K562 (cell line): ENCODE measurements around the gene TDG. TPM values are rescaled to one million over a fixed set of nuclear protein-coding genes. Genes with fewer than 3 reads are reported as not detected.

ENCODE experiments used
- BCL6 ChIP-seq: fragments of 250-450 bp; sonication (Bioruptor Pico); IDR thresholded peaks from 2 replicates; pipeline ENCODE4 v1.4.0; 2020
- CBFA2T2 ChIP-seq: fragments of 450-650 bp; conservative IDR thresholded peaks from 2 replicates; pipeline ENCODE4 v1.6.1; 2017; ENCODE audit warnings: mild to moderate bottlenecking
- CBX5 ChIP-seq: IDR thresholded peaks from 2 replicates; pipeline ENCODE4 v1.6.1; 2014; ENCODE audit warnings: low read depth, borderline replicate concordance
- CUX1 ChIP-seq: fragments of 200-800 bp; sonication (Bioruptor generic); IDR thresholded peaks from 2 replicates; pipeline ENCODE4 v1.6.1; 2016; ENCODE audit warnings: missing genetic modification characterization, missing compliant biosample characterization
- DDX20 ChIP-seq: fragments of 450-650 bp; IDR thresholded peaks from 2 replicates; pipeline ENCODE4 v1.6.1; 2016; ENCODE audit warnings: missing genetic modification characterization, low read depth, mild to moderate bottlenecking, missing compliant biosample characterization, moderate library complexity
- FOXK1 ChIP-seq: sonication (generic); formaldehyde crosslinking; IDR thresholded peaks from 2 replicates; pipeline ENCODE4 v1.8.0; 2022; ENCODE audit warnings: missing genetic modification reagents, mild to moderate bottlenecking, borderline replicate concordance
- JUND ChIP-seq, 2 experiments: IDR thresholded peaks; 2 replicates in 1 of 2; 3 replicates in 1 of 2; pipeline ENCODE4 v1.6.1; 2011; ENCODE audit warnings: borderline replicate concordance in 2 of 2, low read depth in 2 of 2, low read length in 2 of 2, improper control_type of control experiment in 1 of 2, missing biosample characterization in 1 of 2, missing genetic modification characterization in 1 of 2, missing genetic modification reagents in 1 of 2
- MEF2D ChIP-seq: conservative IDR thresholded peaks from 2 replicates; pipeline ENCODE4 v1.6.1; 2016; ENCODE audit warnings: low read depth, missing genetic modification characterization, missing compliant biosample characterization
- NR1H2 ChIP-seq: sonication (generic); formaldehyde crosslinking; IDR thresholded peaks from 2 replicates; pipeline ENCODE4 v1.4.0; 2020; ENCODE audit warnings: mild to moderate bottlenecking, missing genetic modification reagents
- SPI1 ChIP-seq: IDR thresholded peaks from 2 replicates; pipeline ENCODE4 v1.6.1; 2011; ENCODE audit warnings: low read depth, low read length, control low read depth, borderline replicate concordance
- TCF15 ChIP-seq: fragments of 250-450 bp; sonication (Bioruptor Pico); IDR thresholded peaks from 2 replicates; pipeline ENCODE4 v1.8.0; 2022; ENCODE audit warnings: moderate library complexity, mild to moderate bottlenecking, inconsistent platforms
- ZNF217 ChIP-seq: sonication (generic); formaldehyde crosslinking; IDR thresholded peaks from 2 replicates; pipeline ENCODE4 v1.8.0; 2022; ENCODE audit warnings: mild to moderate bottlenecking, missing genetic modification reagents
- ZNF395 ChIP-seq: fragments of 200-800 bp; sonication (Bioruptor generic); IDR thresholded peaks from 2 replicates; pipeline ENCODE4 v1.6.1; 2017; ENCODE audit warnings: missing genetic modification characterization, missing compliant biosample characterization
- ZNF444 ChIP-seq: fragments of 250-450 bp; sonication (Bioruptor Pico); IDR thresholded peaks from 2 replicates; pipeline ENCODE4 v1.4.0; 2020; ENCODE audit warnings: mild to moderate bottlenecking, moderate library complexity
- ZNF785 ChIP-seq: fragments of 250-450 bp; sonication (Bioruptor Pico); IDR thresholded peaks from 2 replicates; pipeline ENCODE4 v1.4.0; 2020; ENCODE audit warnings: mild to moderate bottlenecking
- polyA plus RNA-seq, 8 experiments: library from polyadenylated mRNA; depleted of rRNA in 4 of 8; stranded (reverse) in 5 of 8; unstranded in 3 of 8; fragments of >200 nt; fragmentation: Nextera tagmentation in 2 of 8; fragmentation: Illumina TruSeq in 1 of 8; extraction: Ambion mirVana in 2 of 8; extraction: Trizol in 1 of 8; gene quantifications; 2 replicates each; pipeline versions ENCODE4 v1.2.1 to v1.2.3, GENCODE V29; 2011 to 2014; ENCODE audit warnings: inconsistent platforms in 1 of 8, missing spikeins in 1 of 8
- total RNA-seq, 7 experiments: library from RNA; depleted of rRNA in 6 of 7; stranded (reverse); fragments of >200 nt in 6 of 7; fragmentation: Illumina TruSeq in 2 of 7; extraction: Trizol in 2 of 7; gene quantifications; 2 replicates each; pipeline versions ENCODE4 v1.2.1 to v1.2.3, GENCODE V29; 2011 to 2021; ENCODE audit warnings: low replicate concordance in 1 of 7
- TF ChIP-seq, protein P1 (sequence below): fragments of 250-450 bp; sonication (Bioruptor Pico); IDR thresholded peaks from 2 replicates; pipeline ENCODE4 v1.4.0; 2020
- TF ChIP-seq, protein P2 (sequence below): sonication (generic); formaldehyde crosslinking; IDR thresholded peaks from 2 replicates; pipeline ENCODE4 v1.8.0; 2022; ENCODE audit warnings: mild to moderate bottlenecking, low read depth, missing genetic modification reagents

TDG gene
- total and polyA plus RNA-seq, 9 of the 15 experiments (the other 6 are each of a cell fraction or from before 2014, with no cell fraction given), result 37.6 to 77.2 (median 64.0) TPM

- TF ChIP-seq CUX1 (CRISPR knock-in tag), result no peak
- peak; percentile 91 for TF ChIP-seq CBFA2T2
- peak; percentile 69; the same call in 1 of the 2 replicates for TF ChIP-seq SPI1
- TF ChIP-seq ZNF785, result no peak
- no peak for TF ChIP-seq BCL6 (CRISPR knock-in tag)
- no peak; the same call in 1 of the 2 replicates for TF ChIP-seq ZNF395
- TF ChIP-seq NR1H2 (CRISPR knock-in tag), result no peak
- TF ChIP-seq CBX5, result no peak
- TF ChIP-seq MEF2D, result peak; percentile 21; the same call in 1 of the 2 replicates
- no peak for TF ChIP-seq ZNF444 (CRISPR knock-in tag)
- no peak for TF ChIP-seq ZNF217 (CRISPR knock-in tag)
- TF ChIP-seq, protein P1, sequence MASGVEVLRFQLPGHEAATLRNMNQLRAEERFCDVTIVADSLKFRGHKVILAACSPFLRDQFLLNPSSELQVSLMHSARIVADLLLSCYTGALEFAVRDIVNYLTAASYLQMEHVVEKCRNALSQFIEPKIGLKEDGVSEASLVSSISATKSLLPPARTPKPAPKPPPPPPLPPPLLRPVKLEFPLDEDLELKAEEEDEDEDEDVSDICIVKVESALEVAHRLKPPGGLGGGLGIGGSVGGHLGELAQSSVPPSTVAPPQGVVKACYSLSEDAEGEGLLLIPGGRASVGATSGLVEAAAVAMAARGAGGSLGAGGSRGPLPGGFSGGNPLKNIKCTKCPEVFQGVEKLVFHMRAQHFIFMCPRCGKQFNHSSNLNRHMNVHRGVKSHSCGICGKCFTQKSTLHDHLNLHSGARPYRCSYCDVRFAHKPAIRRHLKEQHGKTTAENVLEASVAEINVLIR, result 0 out of 2 replicates have a peak, but pooled peaks have one; percentile 23
- TF ChIP-seq DDX20, result no peak
- TF ChIP-seq FOXK1 (CRISPR knock-in tag), result no peak
- no peak for TF ChIP-seq TCF15 (CRISPR knock-in tag)
- TF ChIP-seq, protein P2, sequence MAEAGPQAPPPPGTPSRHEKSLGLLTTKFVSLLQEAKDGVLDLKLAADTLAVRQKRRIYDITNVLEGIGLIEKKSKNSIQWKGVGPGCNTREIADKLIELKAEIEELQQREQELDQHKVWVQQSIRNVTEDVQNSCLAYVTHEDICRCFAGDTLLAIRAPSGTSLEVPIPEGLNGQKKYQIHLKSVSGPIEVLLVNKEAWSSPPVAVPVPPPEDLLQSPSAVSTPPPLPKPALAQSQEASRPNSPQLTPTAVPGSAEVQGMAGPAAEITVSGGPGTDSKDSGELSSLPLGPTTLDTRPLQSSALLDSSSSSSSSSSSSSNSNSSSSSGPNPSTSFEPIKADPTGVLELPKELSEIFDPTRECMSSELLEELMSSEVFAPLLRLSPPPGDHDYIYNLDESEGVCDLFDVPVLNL, result no peak
- 0 out of 2 replicates have a peak, but pooled peaks have one; percentile 56 for TF ChIP-seq JUND (IDR thresholded peaks at IDR 0.05; ENCODE audit: borderline replicate concordance, low read depth, low read length)
- no peak for TF ChIP-seq JUND (tag; IDR thresholded peaks at IDR 0.05; ENCODE audit: borderline replicate concordance, low read depth, low read length)
Observed at GRCh38 chr12:103965590-103966504, at the start of gene TDG (continued).
